Omental fat pad (tissue), 4 donors: ENCODE results near the gene POGK. TPM values are rescaled to one million over a fixed set of nuclear protein-coding genes. Genes with fewer than 3 reads are reported as not detected.

Experiments
- ATAC-seq: fragments of 150-250 bp; one replicate; pipeline ENCODE4 v1.9.1; 2016; ENCODE audit warnings: mild to moderate bottlenecking, moderate library complexity; ENCODE audit not compliant: low FRiP score
- DNase-seq: peaks from one replicate; pipeline ENCODE4 v3.0.0-alpha.2; 2019; ENCODE audit warnings: low spot score
- CTCF ChIP-seq, 3 donors: fragments of 450-650 bp; IDR thresholded peaks; one replicate each; pipeline ENCODE4 v1.5.1; 2016 to 2017; ENCODE audit warnings: antibody characterized with exemption in 3 of 3, mild to moderate bottlenecking in 3 of 3, moderate library complexity in 2 of 3
- total RNA-seq, 4 donors: library from RNA; depleted of rRNA; stranded (reverse); fragments of >200 nt; gene quantifications; one replicate each; pipeline ENCODE4 v1.1.0, GENCODE V29; 2016

Gene POGK
- total RNA-seq, 4 donors from 2014 or later, result 22.4 to 41.3 (median 28.3) TPM

DNA sequence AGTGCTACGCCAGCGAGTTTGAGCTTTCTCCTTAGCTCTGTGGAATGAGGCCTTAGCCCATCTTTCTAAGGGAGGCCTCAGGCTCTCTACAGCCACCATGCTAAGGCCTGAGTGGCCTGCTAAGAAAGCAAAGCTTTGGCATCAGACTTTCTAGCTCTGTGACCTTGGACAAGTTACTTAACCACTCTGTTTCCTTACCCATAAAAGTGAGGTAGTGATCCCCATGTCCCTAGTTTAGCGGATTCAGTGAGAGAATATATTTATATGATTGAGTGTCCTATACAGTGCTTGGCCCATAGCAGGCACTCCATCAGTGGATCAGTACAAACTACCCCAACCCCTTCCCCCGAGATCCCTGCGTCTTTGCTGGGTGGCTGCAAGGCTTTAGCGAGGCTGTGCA is 4.0 kb downstream of the POGK start:
- TF ChIP-seq CTCF (IDR thresholded peaks at IDR 0.05), result no peak
- no peak for ATAC-seq
- no peak for DNase-seq

DNA sequence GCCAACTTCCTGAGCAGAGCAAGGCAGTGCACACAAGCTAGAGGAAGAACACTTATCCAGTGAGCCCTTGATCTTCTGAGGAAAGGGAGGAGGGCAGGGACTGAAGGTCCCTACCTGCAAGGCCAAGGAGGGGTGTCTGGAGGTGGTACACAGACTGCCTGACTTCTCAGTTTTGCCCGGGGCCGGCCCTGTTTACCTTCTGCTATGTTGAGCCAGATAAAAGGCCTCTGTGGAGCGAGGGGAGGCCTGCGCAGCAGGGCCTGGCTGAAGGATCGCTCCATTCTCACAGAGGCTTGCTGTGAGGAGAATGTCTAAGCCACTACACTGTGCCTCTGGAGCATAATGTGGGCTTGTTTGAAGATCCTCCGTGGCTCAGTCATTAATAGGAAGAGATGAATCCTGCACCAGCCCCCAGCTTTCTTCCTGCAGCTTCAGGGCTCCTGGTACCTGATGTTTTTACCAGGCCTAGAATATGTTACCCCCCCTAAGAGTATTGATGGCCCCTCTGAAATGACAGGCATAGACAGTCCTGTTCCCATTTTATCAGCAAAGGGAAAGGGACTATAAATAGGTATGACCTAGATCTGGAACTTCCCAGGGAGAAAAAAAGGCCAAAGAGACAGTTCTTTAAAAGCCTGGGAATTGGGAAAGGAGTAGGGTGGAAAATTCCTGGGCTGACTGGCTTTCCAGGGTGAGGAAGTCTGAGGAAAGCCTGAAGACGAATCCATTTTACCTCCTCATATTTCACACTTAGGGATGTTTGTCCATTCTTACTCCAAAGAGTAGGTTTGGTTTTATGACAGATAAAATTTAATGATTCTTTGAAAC is 4.7 kb downstream of the POGK start:
- no peak for TF ChIP-seq CTCF (IDR thresholded peaks at IDR 0.05)
- ATAC-seq, result no peak
- DNase-seq, result no peak

DNA sequence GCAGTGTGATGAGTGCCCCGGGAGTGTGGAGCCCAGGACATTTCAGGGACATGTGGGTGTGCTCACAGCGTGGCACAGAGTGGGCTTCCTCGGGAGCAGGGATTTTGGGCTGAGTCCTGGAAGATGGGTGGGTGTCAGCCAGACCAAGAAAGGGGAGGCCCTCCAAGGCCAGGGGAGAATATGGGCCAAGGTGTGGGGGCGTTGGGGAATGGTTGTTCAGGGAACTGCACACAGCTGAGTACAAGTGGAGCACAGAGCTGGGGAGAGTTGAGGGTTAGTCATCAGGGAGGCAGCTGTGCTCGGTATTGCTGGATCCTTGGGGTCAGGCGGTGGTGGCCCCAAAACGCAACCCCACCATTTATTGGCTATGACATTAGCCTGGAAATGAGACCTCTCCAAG is 5.5 kb downstream of the POGK start:
- no peak for TF ChIP-seq CTCF (IDR thresholded peaks at IDR 0.05)
- ATAC-seq (no peak), DNase-seq (no peak)

DNA sequence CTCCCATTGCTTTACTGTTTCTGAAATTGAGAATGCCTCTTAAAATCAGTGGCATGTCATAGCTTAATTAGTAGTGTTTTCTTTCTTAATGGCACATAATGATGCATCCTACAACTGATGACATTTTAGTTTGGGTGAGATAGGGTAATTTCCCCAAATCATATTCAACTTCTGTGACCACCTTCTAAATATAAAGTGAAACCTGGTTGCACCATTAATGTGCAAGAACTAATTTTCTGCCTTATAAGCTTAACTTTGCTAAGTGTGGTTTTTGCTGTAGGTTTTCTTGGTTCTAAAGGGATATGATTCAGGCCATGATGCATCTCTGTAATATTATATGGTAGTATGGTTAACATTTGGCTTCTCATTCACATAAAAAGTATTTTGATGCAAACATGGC is 8.9 kb downstream of the POGK start:
- ATAC-seq, result no peak
- TF ChIP-seq CTCF (IDR thresholded peaks at IDR 0.05), result no peak
- no peak for DNase-seq

GRCh38 chr1:166849135-166849534 is 9.9 kb downstream of the POGK start:
- no peak for TF ChIP-seq CTCF (IDR thresholded peaks at IDR 0.05)
- DNase-seq (no peak), ATAC-seq (no peak)

DNA sequence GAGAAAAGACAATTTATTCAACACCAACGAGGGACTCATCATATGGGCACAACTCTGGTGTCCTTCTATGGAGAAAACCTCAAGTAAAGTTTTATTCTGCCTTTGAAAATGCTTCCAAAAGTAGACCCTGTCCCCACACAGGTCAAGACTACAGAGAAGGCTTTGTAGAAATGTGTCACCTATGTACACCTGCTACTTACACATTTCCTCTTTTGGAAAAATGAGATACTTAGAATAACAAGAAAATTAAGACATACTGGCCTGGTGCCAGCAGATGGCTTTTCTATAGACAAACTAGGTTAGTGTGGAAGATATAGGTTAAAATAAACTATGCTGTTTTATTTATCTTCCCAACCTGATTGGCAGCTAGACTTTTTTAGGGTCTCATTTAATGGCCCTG is 13.6 kb downstream of the POGK start:
- no peak for TF ChIP-seq CTCF (IDR thresholded peaks at IDR 0.05)
- no peak for ATAC-seq
- no peak for DNase-seq

GRCh38 chr1:166855558-166855957 is 16.3 kb downstream of the POGK start:
- ATAC-seq, result no peak
- no peak for DNase-seq
- no peak for TF ChIP-seq CTCF (IDR thresholded peaks at IDR 0.05)
